DOHH2 (cell line): ENCODE results near the gene IGF2BP3.
A peak's percentile ranks its signal among the peaks of the same experiment; 100 is the strongest.

Experiments used
- H3F3A ChIP-seq: fragments of 200-600 bp; sonication (generic), shearing (Covaris generic); 2 replicates; pipeline ENCODE4 v1.6.0; 2016; ENCODE audit warnings: antibody characterized with exemption, mild to moderate bottlenecking; ENCODE audit not compliant: control insufficient read depth, insufficient read depth
- H3K27ac ChIP-seq: fragments of 200-600 bp; sonication (generic); 2 replicates; pipeline ENCODE4 v1.5.1; 2014; ENCODE audit warnings: low read depth, mild to moderate bottlenecking, low read length, moderate library complexity
- H3K27me3 ChIP-seq: fragments of 200-600 bp; sonication (generic); 2 replicates; pipeline ENCODE4 v1.6.1; 2014; ENCODE audit warnings: mild to moderate bottlenecking, low read length, mixed read lengths; ENCODE audit not compliant: control insufficient read depth
- H3K36me3 ChIP-seq: fragments of 200-600 bp; sonication (generic); 2 replicates; pipeline ENCODE4 v1.6.1; 2014; ENCODE audit warnings: mild to moderate bottlenecking, low read length, moderate library complexity, mixed read lengths; ENCODE audit not compliant: control insufficient read depth
- H3K4me1 ChIP-seq: fragments of 200-600 bp; sonication (generic); 2 replicates; pipeline ENCODE4 v1.6.1; 2014; ENCODE audit warnings: mild to moderate bottlenecking, low read length, mixed read lengths; ENCODE audit not compliant: control insufficient read depth
- H3K4me2 ChIP-seq: fragments of 200-600 bp; sonication (generic); 2 replicates; pipeline ENCODE4 v1.6.0; 2014; ENCODE audit warnings: mild to moderate bottlenecking, low read length, moderate library complexity
- H3K4me3 ChIP-seq: fragments of 200-600 bp; sonication (generic); 2 replicates; pipeline ENCODE4 v1.5.1; 2014; ENCODE audit warnings: mild to moderate bottlenecking, low read length, mixed read lengths
- H3K79me2 ChIP-seq: fragments of 200-600 bp; sonication (generic); 2 replicates; pipeline ENCODE4 v1.6.1; 2014; ENCODE audit warnings: mild to moderate bottlenecking, low read length, mixed read lengths; ENCODE audit not compliant: control insufficient read depth
- H3K9me2 ChIP-seq: fragments of 200-600 bp; sonication (generic); replicated peaks from 2 replicates; pipeline ENCODE4 v1.6.1; 2014; ENCODE audit warnings: mild to moderate bottlenecking, low read length, mixed read lengths; ENCODE audit not compliant: control insufficient read depth
- H3K9me3 ChIP-seq: fragments of 200-600 bp; sonication (generic); 2 replicates; pipeline ENCODE4 v1.6.1; 2014; ENCODE audit warnings: antibody characterized with exemption, low read length, mixed read lengths; ENCODE audit not compliant: control insufficient read depth, insufficient read depth
- H4K20me1 ChIP-seq: fragments of 200-600 bp; sonication (generic); 2 replicates; pipeline ENCODE4 v1.6.0; 2014; ENCODE audit warnings: low read depth, mild to moderate bottlenecking, antibody characterized with exemption, low read length, moderate library complexity; ENCODE audit not compliant: control insufficient read depth, insufficient read depth
- CTCF ChIP-seq: fragments of 200-600 bp; sonication (generic); IDR thresholded peaks from one replicate; pipeline ENCODE4 v1.5.1; 2014; ENCODE audit warnings: antibody characterized with exemption, mild to moderate bottlenecking, low read depth, low read length; ENCODE audit not compliant: poor library complexity, severe bottlenecking
- EZH2phosphoT487 ChIP-seq: fragments of 200-600 bp; sonication (generic); IDR thresholded peaks from 2 replicates; pipeline ENCODE4 v1.6.1; 2017; ENCODE audit warnings: borderline replicate concordance, mild to moderate bottlenecking, antibody characterized with exemption, low read length, moderate library complexity, mixed read lengths

The IGF2BP3 gene

DNA sequence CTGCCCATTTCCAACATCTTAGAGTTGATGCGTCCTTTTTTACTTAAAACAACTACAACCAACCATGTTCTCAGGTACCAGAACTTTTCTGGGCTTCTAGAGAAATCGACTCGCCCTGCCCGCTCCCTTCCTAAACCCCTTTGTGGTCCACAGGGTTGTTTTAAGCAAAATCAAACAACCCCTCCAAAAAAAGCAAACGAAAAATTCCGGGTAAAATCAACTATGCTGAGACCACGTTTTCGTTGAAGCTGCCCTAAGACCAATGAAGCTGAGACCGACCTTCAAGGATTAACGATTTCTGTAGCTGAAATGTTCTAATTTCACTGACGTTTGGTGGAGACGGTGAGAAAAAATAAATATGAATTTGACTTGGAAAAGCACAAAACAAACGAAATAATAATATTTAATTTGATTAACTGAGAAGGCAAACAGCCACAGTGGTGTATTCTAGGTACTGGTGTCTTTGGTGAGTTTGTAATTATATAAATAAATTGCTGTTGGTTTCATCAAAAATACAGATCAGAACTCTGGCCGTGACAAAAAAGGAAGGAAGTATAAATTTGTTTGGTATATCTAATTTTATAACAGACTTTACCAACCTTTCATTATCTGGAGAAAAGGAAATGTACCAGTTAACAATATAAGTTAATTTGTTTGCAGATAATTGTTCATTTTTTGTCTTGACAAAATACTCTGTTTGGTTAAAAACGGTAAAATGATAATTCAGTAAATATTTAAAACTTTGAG is 4.7 kb upstream of the IGF2BP3 start:
- no peaks in the 10 kb centered on the region for H4K20me1 ChIP-seq

GRCh38 chr7:23474094-23474828 is 4.0 kb upstream of the IGF2BP3 start:
- Histone ChIP-seq H3K9me2 (no peaks in the 10 kb centered on the region), H3K36me3 (peaks cover 43% of the 10 kb centered on the region), H3K9me3 (no peaks in the 10 kb centered on the region), H3K79me2 (peaks cover 83% of the 10 kb centered on the region), H3K27ac (peak overlapping the region; percentile 95), H3K4me3 (peak overlapping the region; percentile 75), H4K20me1 (no peaks in the 10 kb centered on the region), H3K4me2 (peak overlapping the region; percentile 94), H3K27me3 (no peaks in the 10 kb centered on the region), H3F3A (peaks cover 57% of the 10 kb centered on the region), H3K4me1 (peaks cover 39% of the 10 kb centered on the region)
- no peak for TF ChIP-seq EZH2phosphoT487
- TF ChIP-seq CTCF = no peak

More for the DNA sequence above, 4.7 kb upstream of the IGF2BP3 start:
- Histone ChIP-seq H3K36me3 (peaks cover 36% of the 10 kb centered on the region), H3K4me1 (peaks cover 42% of the 10 kb centered on the region), H3K9me2 (no peaks in the 10 kb centered on the region), H3K79me2 (peaks cover 79% of the 10 kb centered on the region), H3K4me3 (peak overlapping the region; percentile 75), H3F3A (peaks cover 56% of the 10 kb centered on the region), H3K4me2 (peak overlapping the region; percentile 69), H3K27ac (peak overlapping the region; percentile 95), H3K9me3 (no peaks in the 10 kb centered on the region), H3K27me3 (no peaks in the 10 kb centered on the region)
- TF ChIP-seq CTCF = no peak
- TF ChIP-seq EZH2phosphoT487 = no peak

GRCh38 chr7:23473844-23474093 is 3.5 kb upstream of the IGF2BP3 start:
- H3K4me1 ChIP-seq = peaks cover 34% of the 10 kb centered on the region

More at GRCh38 chr7:23473844-23474093, 3.5 kb upstream of the IGF2BP3 start:
- Histone ChIP-seq H3K9me3 (no peaks in the 10 kb centered on the region), H3K36me3 (peaks cover 45% of the 10 kb centered on the region), H3K4me3 (peak overlapping the region; percentile 75), H3K27ac (peak overlapping the region; percentile 95), H3F3A (peaks cover 52% of the 10 kb centered on the region), H3K4me2 (peak overlapping the region; percentile 94), H3K79me2 (peaks cover 84% of the 10 kb centered on the region), H3K9me2 (no peaks in the 10 kb centered on the region), H4K20me1 (0 out of 2 replicates have a peak, but pooled peaks cover under 1% of the 10 kb centered on the region), H3K27me3 (no peaks in the 10 kb centered on the region)
- no peak for TF ChIP-seq CTCF
- no peak for TF ChIP-seq EZH2phosphoT487
